CD8-positive, alpha-beta memory T cell (primary cell): ENCODE measurements around the gene SNX8. TPM values are rescaled to one million over a fixed set of nuclear protein-coding genes. Genes with fewer than 3 reads are reported as not detected.

Experiments
- CTCF ChIA-PET: fragments of 350-600 bp; sonication (Branson Sonifier 250); formaldehyde crosslinking; loops from one replicate; lab custom pipeline; 2021; ENCODE audit warnings: antibody characterized with exemption; lab: Charles Lee
- POLR2A ChIA-PET: fragments of 350-600 bp; sonication (Branson Sonifier 250); formaldehyde crosslinking; loops from one replicate; lab custom pipeline; 2021; ENCODE audit warnings: antibody characterized with exemption; lab: Charles Lee
- DNase-seq, 5 donors: peaks; one replicate each; pipeline versions ENCODE4 v3.0.0 to v3.0.0-alpha.2; 2020 to 2022; ENCODE audit warnings: mixed read lengths in 1 of 5
- H3K27ac ChIP-seq: one replicate; pipeline ENCODE4 v1.7.0; 2013; ENCODE audit warnings: low read depth, mild to moderate bottlenecking, low read length, moderate library complexity
- H3K27me3 ChIP-seq: 2 replicates; pipeline ENCODE4 v1.7.0; 2013; ENCODE audit warnings: low read length, mild to moderate bottlenecking; ENCODE audit not compliant: insufficient read depth, poor library complexity, severe bottlenecking
- H3K36me3 ChIP-seq: 2 replicates; pipeline ENCODE4 v1.7.0; 2013; ENCODE audit warnings: mild to moderate bottlenecking, low read length, moderate library complexity; ENCODE audit not compliant: insufficient read depth
- H3K4me1 ChIP-seq: 2 replicates; pipeline ENCODE4 v1.7.0; 2013; ENCODE audit warnings: mild to moderate bottlenecking, low read length, moderate library complexity; ENCODE audit not compliant: insufficient read depth
- H3K4me3 ChIP-seq: 2 replicates; pipeline ENCODE4 v1.7.0; 2013; ENCODE audit warnings: mild to moderate bottlenecking, low read length
- H3K9me3 ChIP-seq: 2 replicates; pipeline ENCODE4 v1.7.0; 2013; ENCODE audit warnings: mild to moderate bottlenecking, low read length
- H3K27ac Mint-ChIP-seq, 8 donors: one replicate each; pipeline ENCODE4 v1.8.0; 2020 to 2021; ENCODE audit warnings: mixed read lengths in 8 of 8, mild to moderate bottlenecking in 6 of 8, inconsistent platforms in 3 of 8, moderate library complexity in 3 of 8
- H3K27me3 Mint-ChIP-seq, 2 donors: one replicate each; pipeline ENCODE4 v1.8.0; 2020 to 2021; ENCODE audit warnings: mixed read lengths in 2 of 2, mild to moderate bottlenecking in 1 of 2, moderate library complexity in 1 of 2
- H3K36me3 Mint-ChIP-seq, 3 donors: one replicate each; pipeline ENCODE4 v1.8.0; 2020 to 2021; ENCODE audit warnings: mixed read lengths in 3 of 3, inconsistent platforms in 1 of 3, mild to moderate bottlenecking in 1 of 3
- H3K4me1 Mint-ChIP-seq, 3 donors: one replicate each; pipeline ENCODE4 v1.8.0; 2020 to 2021; ENCODE audit warnings: mixed read lengths in 3 of 3, inconsistent platforms in 1 of 3, mild to moderate bottlenecking in 1 of 3
- H3K4me3 Mint-ChIP-seq, 7 donors: one replicate each; pipeline ENCODE4 v1.8.0; 2020 to 2021; ENCODE audit warnings: mixed read lengths in 7 of 7, mild to moderate bottlenecking in 6 of 7, moderate library complexity in 4 of 7, inconsistent platforms in 2 of 7
- H3K9me3 Mint-ChIP-seq, 5 donors: one replicate each; pipeline ENCODE4 v1.8.0; 2020 to 2022; ENCODE audit warnings: mixed read lengths in 5 of 5, mild to moderate bottlenecking in 3 of 5, moderate library complexity in 2 of 5, inconsistent platforms in 1 of 5
- polyA plus RNA-seq: library from polyadenylated mRNA; unstranded; fragments of 300-500 nt; fragmentation: Illumina TruSeq; gene quantifications from one replicate; pipeline ENCODE4 v1.2.3, GENCODE V29; 2021
- total RNA-seq, 2 experiments: library from RNA; stranded (reverse); gene quantifications; one replicate each; pipeline ENCODE4 v1.2.3, GENCODE V29; 2021

The SNX8 gene
- total and polyA plus RNA-seq, 3 experiments from 2014 or later: 6.5 to 42.3 (median 40.3) TPM

DNA sequence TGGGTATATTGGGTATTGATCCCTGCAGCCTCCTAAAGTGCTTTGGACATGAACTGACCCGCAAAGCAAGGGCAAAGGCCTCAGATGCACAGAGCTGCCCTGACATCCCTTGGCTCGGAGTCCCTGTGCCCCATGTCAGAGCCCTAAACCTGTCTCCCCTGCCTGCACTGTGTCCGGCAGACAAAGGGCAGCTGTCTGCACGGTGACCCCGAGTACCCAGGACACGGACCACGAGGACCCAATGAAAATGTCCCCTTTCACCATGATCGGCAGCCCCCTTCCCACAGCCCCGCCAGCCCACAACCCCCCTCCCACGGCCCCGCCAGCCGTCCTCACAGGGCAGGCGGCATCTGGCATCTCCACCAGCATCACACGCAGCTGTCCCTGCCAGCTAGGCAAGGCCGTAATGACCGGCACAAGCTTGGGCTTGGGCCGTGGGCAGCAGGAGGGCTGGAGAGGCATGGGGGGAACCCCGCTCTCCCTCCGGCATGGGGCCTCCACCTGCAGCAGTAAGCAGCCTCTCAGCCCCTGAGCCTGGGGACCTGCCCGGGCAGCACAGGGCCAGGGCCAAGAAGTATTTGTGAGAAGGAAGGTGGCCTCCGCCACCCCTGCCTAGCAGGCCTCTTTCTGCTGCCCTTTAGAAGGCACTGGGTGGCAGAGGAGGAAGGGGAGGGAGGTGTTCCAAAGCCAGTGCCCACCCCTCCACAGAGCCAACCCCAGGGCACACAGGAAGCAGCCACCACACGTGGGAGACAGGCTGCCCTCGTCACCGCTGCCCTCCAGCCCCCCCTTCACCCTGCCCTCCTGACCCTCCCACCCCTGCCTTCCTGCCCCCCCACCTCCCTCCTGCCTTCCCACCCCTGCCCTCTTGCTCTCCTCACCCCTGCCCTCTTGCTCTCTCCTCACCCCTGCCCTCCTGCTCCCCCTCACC lies 62.1 kb downstream of the SNX8 start:
- ChIA-PET POLR2A (no interaction called here), CTCF (no interaction called here)
- no peak for DNase-seq
- H3K27me3 Mint-ChIP-seq: no peaks in the 10 kb centered on the region
- peak overlapping the region in 1 of 8 donors; percentile 38 for H3K27ac Mint-ChIP-seq
- Histone ChIP-seq H3K9me3 (no peaks in the 10 kb centered on the region), H3K4me3 (no peak overlapping the region), H3K27ac (no peak overlapping the region), H3K27me3 (no peaks in the 10 kb centered on the region), H3K4me1 (peaks cover 7% of the 10 kb centered on the region), H3K36me3 (no peaks in the 10 kb centered on the region)
- no peaks in the 10 kb centered on the region for H3K9me3 Mint-ChIP-seq
- H3K4me1 Mint-ChIP-seq: peaks cover 11 to 27% (median 11%) of the 10 kb centered on the region in 3 donors
- no peak overlapping the region for H3K4me3 Mint-ChIP-seq
- H3K36me3 Mint-ChIP-seq: peaks cover 0 to 16% (median 3%) of the 10 kb centered on the region in 3 donors

DNA sequence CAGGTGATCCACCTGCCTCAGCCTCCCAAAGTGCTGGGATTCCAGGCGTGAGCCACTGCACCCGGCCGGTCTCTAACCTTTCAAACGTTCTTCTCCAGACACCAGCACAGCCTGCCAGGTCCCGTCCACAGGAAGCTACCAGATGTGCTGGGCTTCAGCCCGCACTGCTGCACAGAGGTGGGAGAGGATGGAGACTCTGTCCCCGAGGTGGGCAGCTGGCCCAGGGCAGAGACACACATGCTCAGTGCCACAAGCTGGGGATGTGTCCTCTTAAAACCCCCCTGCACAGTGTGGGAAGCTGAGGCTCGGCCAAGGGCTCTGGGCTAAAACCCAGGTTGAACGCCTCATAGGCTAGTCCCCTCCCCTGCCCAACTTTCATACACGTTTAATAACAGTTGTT lies 62.9 kb downstream of the SNX8 start:
- Mint-ChIP-seq H3K4me3 (no peak overlapping the region), H3K36me3 (peaks cover 0 to 12% (median 3%) of the 10 kb centered on the region in 3 donors), H3K9me3 (no peaks in the 10 kb centered on the region), H3K4me1 (peaks cover 11 to 27% (median 11%) of the 10 kb centered on the region in 3 donors), H3K27me3 (no peaks in the 10 kb centered on the region), H3K27ac (no peak overlapping the region)
- no peak for DNase-seq
- Histone ChIP-seq H3K36me3 (no peaks in the 10 kb centered on the region), H3K27me3 (no peaks in the 10 kb centered on the region), H3K27ac (no peak overlapping the region), H3K9me3 (no peaks in the 10 kb centered on the region), H3K4me3 (no peak overlapping the region), H3K4me1 (peaks cover 7% of the 10 kb centered on the region)
- CTCF ChIA-PET: no interaction called here
- POLR2A ChIA-PET: no interaction called here

DNA sequence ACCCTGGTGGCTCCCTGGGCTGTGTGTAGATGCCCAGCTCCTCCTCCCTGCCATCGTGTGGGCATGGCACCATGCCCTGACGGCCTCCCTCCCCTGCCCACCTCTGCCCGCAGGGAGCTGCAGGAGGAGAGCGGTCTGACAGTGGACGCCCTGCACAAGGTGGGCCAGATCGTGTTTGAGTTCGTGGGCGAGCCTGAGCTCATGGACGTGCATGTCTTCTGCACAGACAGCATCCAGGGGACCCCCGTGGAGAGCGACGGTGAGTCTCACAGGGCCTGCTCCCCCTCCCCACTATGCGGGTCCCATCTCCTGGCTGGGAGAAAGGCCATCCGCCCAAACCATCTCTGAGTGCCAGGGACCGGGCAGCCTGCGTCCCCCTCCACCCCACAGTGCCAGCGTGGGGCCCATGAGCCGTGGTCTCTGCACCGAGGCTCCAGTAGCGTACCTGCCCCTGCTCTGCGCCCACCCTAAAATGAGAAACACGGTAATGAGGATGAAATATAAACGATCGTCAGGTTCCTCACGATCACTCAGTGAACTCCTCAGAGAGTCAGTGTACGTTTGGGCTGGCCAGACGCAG lies 64.4 kb downstream of the SNX8 start:
- no peak overlapping the region for H3K4me3 ChIP-seq
- H3K9me3 ChIP-seq: no peaks in the 10 kb centered on the region
- POLR2A ChIA-PET: no interaction called here
- H3K4me3 Mint-ChIP-seq: peak overlapping the region in 1 of 7 donors; percentile 24
- H3K4me1 Mint-ChIP-seq: peaks cover 13 to 21% (median 14%) of the 10 kb centered on the region in 3 donors
- no peak for DNase-seq
- no peak overlapping the region for H3K27ac ChIP-seq
- H3K36me3 Mint-ChIP-seq: peaks cover 0 to 14% (median 2%) of the 10 kb centered on the region in 3 donors
- no peak overlapping the region for H3K27ac Mint-ChIP-seq
- peaks cover 7% of the 10 kb centered on the region for H3K4me1 ChIP-seq
- H3K27me3 Mint-ChIP-seq: no peaks in the 10 kb centered on the region
- no peaks in the 10 kb centered on the region for H3K27me3 ChIP-seq
- no peaks in the 10 kb centered on the region for H3K36me3 ChIP-seq
- CTCF ChIA-PET: no interaction called here
- no peaks in the 10 kb centered on the region for H3K9me3 Mint-ChIP-seq

DNA sequence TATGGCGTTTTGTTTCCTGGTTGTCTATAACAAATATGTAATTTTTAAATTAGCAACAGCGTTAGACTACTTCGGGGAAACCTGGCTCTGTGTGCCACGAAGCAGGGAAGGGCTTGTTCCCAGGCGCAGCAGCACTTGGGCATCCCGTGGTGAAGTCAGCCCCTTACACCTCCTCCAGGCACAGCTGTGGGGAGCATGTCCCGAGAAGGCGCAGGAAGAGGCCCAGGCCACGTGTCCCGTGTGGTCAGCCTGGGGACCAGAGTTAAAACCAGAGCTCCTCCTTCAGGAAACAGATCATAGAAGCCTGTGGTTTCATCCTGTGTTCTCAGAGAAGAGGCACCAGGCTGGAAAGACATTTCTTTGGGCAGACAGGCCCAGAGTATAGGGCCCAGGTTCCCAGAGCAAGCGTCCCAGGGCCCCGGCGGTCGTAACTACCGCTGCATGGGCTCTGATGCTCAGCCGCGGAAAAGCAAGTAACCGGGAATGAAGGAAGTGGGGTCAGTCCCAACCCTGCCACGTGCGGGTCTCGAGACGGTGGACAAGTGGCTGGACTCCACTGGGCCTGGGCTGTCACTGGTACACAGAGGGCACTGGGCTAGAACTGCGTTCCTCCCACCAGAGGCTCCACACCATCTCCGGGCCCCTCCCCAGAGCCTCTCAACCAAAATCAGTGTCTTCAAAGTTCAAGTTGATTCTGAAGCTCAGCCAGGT lies 65.1 kb downstream of the SNX8 start:
- no peaks in the 10 kb centered on the region for H3K9me3 ChIP-seq
- no peaks in the 10 kb centered on the region for H3K9me3 Mint-ChIP-seq
- peaks cover 7% of the 10 kb centered on the region for H3K4me1 ChIP-seq
- ChIA-PET POLR2A (no interaction called here), CTCF (no interaction called here)
- no peak overlapping the region for H3K27ac ChIP-seq
- H3K27me3 Mint-ChIP-seq: no peaks in the 10 kb centered on the region
- no peak for DNase-seq
- peaks cover 0 to 14% (median 2%) of the 10 kb centered on the region in 3 donors for H3K36me3 Mint-ChIP-seq
- H3K4me3 ChIP-seq: no peak overlapping the region
- no peaks in the 10 kb centered on the region for H3K36me3 ChIP-seq
- no peak overlapping the region for H3K4me3 Mint-ChIP-seq
- peak overlapping the region in 5 of 8 donors; percentile 10 to 92 (median 47) for H3K27ac Mint-ChIP-seq
- H3K27me3 ChIP-seq: no peaks in the 10 kb centered on the region
- H3K4me1 Mint-ChIP-seq: peaks cover 13 to 21% (median 14%) of the 10 kb centered on the region in 3 donors

DNA sequence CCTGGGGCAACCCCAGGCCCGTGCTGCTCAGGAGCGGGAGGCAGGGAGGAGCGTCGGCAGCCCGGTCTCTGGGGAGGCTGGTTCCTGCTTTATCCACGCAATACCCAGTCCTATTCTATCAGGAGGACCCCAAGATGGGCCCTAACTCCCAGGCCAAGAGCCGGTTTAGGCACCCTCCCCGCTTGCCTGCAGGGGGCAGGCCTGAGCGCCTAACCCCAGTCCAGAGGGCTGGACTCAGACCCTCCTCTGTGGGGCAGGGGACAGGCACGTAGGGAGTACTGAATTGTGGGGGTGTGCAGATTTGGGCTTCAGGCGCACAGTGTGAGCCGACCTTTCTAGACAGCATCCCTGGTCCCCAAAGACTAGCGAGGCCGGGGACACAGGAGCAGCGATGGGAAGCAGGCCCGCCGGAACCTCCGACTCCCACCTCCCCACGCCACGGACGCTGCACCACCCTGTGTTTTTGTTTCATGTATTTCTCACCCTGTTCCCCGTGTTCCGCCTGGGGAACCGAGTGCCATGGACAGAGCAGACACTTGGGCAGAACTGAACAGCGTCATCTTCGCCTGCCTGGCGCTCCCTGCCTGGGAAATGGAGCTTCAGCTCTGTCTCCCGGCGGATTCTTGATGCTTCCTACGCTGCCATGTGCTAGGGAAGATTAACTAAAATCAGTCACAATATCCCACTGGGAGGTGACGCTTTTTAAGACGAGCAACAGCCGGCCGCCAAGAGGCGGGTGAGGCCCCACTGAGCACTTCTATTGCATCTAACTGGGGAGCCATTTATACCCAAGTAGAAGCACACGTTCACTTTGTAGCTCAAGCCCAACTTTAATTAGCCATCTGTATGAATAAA lies 66.9 kb downstream of the SNX8 start:
- POLR2A ChIA-PET: no interaction called here
- no peaks in the 10 kb centered on the region for H3K27me3 Mint-ChIP-seq

DNA sequence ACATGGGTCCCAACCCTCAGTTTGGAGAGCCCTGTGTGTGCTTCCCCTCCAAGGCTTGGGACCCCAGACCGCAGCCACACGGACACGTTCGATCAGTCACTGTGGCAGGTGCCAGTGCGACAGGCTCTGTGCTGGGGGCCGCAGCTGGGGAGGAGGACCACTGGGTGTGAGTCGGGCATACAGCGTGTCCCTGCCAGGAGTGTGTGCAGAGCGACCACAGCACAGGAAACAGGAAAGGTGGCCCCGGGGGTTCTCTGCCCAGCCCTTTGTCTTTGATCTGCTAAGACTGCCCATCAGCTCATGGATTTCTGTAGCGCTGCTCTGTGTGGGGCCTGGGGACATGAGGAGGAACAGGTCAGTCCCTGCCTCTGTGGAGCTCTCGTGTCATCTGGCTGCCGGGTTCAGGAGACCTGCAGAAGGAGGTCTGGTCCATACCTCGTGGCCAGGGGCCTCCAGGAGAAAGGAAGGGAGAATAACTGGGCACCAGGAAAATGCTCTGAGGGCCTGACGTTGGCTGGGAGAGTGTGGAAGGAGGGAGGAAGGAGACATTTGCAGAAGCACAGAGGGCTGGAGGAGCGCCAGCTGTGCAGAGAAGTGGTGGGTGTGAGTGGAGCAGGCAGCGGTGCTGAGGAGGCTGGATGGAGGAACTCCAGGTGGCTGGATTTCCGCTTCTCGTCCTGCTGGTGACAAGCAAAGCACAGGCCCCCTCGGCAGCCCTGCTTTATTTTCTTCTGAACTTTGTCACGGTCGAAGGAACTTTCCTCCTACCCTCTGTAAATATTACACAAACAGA lies 68.2 kb downstream of the SNX8 start:
- H3K4me3 Mint-ChIP-seq: peak overlapping the region in 1 of 7 donors; percentile 67
- CTCF ChIA-PET: no interaction called here

More for the DNA sequence above, 66.9 kb downstream of the SNX8 start:
- Mint-ChIP-seq H3K36me3 (peaks cover 0 to 17% (median 2%) of the 10 kb centered on the region in 3 donors), H3K4me1 (peaks cover 18 to 27% (median 19%) of the 10 kb centered on the region in 3 donors), H3K27ac (no peak overlapping the region), H3K9me3 (no peaks in the 10 kb centered on the region), H3K4me3 (no peak overlapping the region)
- Histone ChIP-seq H3K4me3 (no peak overlapping the region), H3K27me3 (no peaks in the 10 kb centered on the region), H3K9me3 (no peaks in the 10 kb centered on the region), H3K4me1 (peaks cover 15% of the 10 kb centered on the region), H3K36me3 (no peaks in the 10 kb centered on the region), H3K27ac (no peak overlapping the region)
- DNase-seq: peak in 1 of 5 donors; percentile 49
- CTCF ChIA-PET: interaction anchor here (0.8 to 1.3 kb wide), 2 partner anchors 8 to 184 kb away, joined by 3 read pairs; no protein-coding TSS in a partner anchor

More for the DNA sequence above, 68.2 kb downstream of the SNX8 start:
- no peaks in the 10 kb centered on the region for H3K27me3 ChIP-seq
- H3K27ac ChIP-seq: no peak overlapping the region
- H3K36me3 ChIP-seq: no peaks in the 10 kb centered on the region
- no peaks in the 10 kb centered on the region for H3K9me3 Mint-ChIP-seq
- peaks cover 19% of the 10 kb centered on the region for H3K4me1 ChIP-seq
- no peaks in the 10 kb centered on the region for H3K9me3 ChIP-seq
- no peak overlapping the region for H3K4me3 ChIP-seq
- no peak overlapping the region for H3K27ac Mint-ChIP-seq
- peaks cover 18 to 31% (median 21%) of the 10 kb centered on the region in 3 donors for H3K4me1 Mint-ChIP-seq
- DNase-seq: peak in 1 of 5 donors; percentile 41
- H3K27me3 Mint-ChIP-seq: no peaks in the 10 kb centered on the region
- POLR2A ChIA-PET: no interaction called here
- H3K36me3 Mint-ChIP-seq: peaks cover 0 to 18% (median 2%) of the 10 kb centered on the region in 3 donors
